WTC11 (cell line): ENCODE data around the gene BRK1. TPM values are rescaled to one million over a fixed set of nuclear protein-coding genes. Genes with fewer than 3 reads are reported as not detected.

Source experiments
- ATAC-seq: fragments of 200-7000 bp; cut with Tn5 transposase; 2 replicates; pipeline ENCODE4 v1.10.0; 2021; ENCODE audit warnings: mild to moderate bottlenecking, moderate library complexity
- CTCF ChIA-PET: fragments of 300-600 bp; sonication (Branson Sonifier 250); formaldehyde crosslinking; loops from one replicate; lab custom pipeline; 2021; ENCODE audit warnings: antibody characterized with exemption; lab: Charles Lee
- POLR2A ChIA-PET: fragments of 350-600 bp; sonication (Branson Sonifier 250); formaldehyde crosslinking; loops from one replicate; lab custom pipeline; 2021; ENCODE audit warnings: antibody characterized with exemption; lab: Charles Lee
- DNase-seq: peaks from one replicate; pipeline ENCODE4 v3.0.0; 2021; ENCODE audit warnings: low spot score
- H3K27ac Mint-ChIP-seq: 2 replicates; pipeline ENCODE4 v1.8.0; 2021; ENCODE audit warnings: mixed read lengths
- H3K27me3 Mint-ChIP-seq: 2 replicates; pipeline ENCODE4 v1.8.0; 2021; ENCODE audit warnings: low read depth, mild to moderate bottlenecking, moderate library complexity, mixed read lengths
- H3K36me3 Mint-ChIP-seq: 2 replicates; pipeline ENCODE4 v1.8.0; 2021; ENCODE audit warnings: mixed read lengths
- H3K4me1 Mint-ChIP-seq: 2 replicates; pipeline ENCODE4 v1.8.0; 2022; ENCODE audit warnings: mixed read lengths
- H3K4me3 Mint-ChIP-seq: 2 replicates; pipeline ENCODE4 v1.8.0; 2021; ENCODE audit warnings: mild to moderate bottlenecking, moderate library complexity, mixed read lengths
- H3K9me3 Mint-ChIP-seq: 2 replicates; pipeline ENCODE4 v1.8.0; 2021; ENCODE audit warnings: mixed read lengths
- AR ChIP-seq: fragments of 250-450 bp; sonication (Bioruptor Pico); IDR thresholded peaks from 2 replicates; pipeline ENCODE4 v1.9.0; 2021; ENCODE audit warnings: mild to moderate bottlenecking
- ATF1 ChIP-seq: sonication (generic); formaldehyde crosslinking; IDR thresholded peaks from 2 replicates; pipeline ENCODE4 v1.8.1; 2023; ENCODE audit warnings: mild to moderate bottlenecking, moderate library complexity, missing genetic modification reagents
- E2F1 ChIP-seq: sonication (generic); formaldehyde crosslinking; IDR thresholded peaks from 2 replicates; pipeline ENCODE4 v1.8.0; 2022; ENCODE audit warnings: mild to moderate bottlenecking, missing genetic modification reagents
- E2F5 ChIP-seq: sonication (generic); formaldehyde crosslinking; IDR thresholded peaks from 2 replicates; pipeline ENCODE4 v1.8.1; 2022; ENCODE audit warnings: mild to moderate bottlenecking, moderate library complexity, missing genetic modification reagents
- FOXJ3 ChIP-seq: sonication (generic); formaldehyde crosslinking; IDR thresholded peaks from 2 replicates; pipeline ENCODE4 v1.9.0; 2021; ENCODE audit warnings: missing genetic modification reagents, mild to moderate bottlenecking, borderline replicate concordance
- FOXP1 ChIP-seq: sonication (generic); formaldehyde crosslinking; IDR thresholded peaks from 2 replicates; pipeline ENCODE4 v1.8.0; 2022; ENCODE audit warnings: missing genetic modification reagents, mild to moderate bottlenecking, moderate library complexity, borderline replicate concordance
- GTF2I ChIP-seq: fragments of 250-450 bp; sonication (Bioruptor Pico); conservative IDR thresholded peaks from 2 replicates; pipeline ENCODE4 v1.4.0; 2021; ENCODE audit warnings: mild to moderate bottlenecking
- HMGXB4 ChIP-seq: sonication (generic); formaldehyde crosslinking; IDR thresholded peaks from 2 replicates; pipeline ENCODE4 v1.8.1; 2023; ENCODE audit warnings: mild to moderate bottlenecking, moderate library complexity, missing genetic modification reagents
- IRF2 ChIP-seq: sonication (generic); formaldehyde crosslinking; IDR thresholded peaks from 2 replicates; pipeline ENCODE4 v1.8.0; 2022; ENCODE audit warnings: low read depth, missing genetic modification reagents, borderline replicate concordance
- JAZF1 ChIP-seq: fragments of 250-450 bp; sonication (Bioruptor Pico); IDR thresholded peaks from 2 replicates; pipeline ENCODE4 v1.9.0; 2021; ENCODE audit warnings: moderate library complexity, mild to moderate bottlenecking, inconsistent platforms
- JUN ChIP-seq: sonication (generic); formaldehyde crosslinking; IDR thresholded peaks from 2 replicates; pipeline ENCODE4 v1.8.0; 2023; ENCODE audit warnings: mild to moderate bottlenecking, missing genetic modification reagents
- NFE2L1 ChIP-seq: sonication (generic); formaldehyde crosslinking; IDR thresholded peaks from 2 replicates; pipeline ENCODE4 v1.8.1; 2023; ENCODE audit warnings: missing genetic modification reagents
- NR2C2 ChIP-seq: sonication (generic); formaldehyde crosslinking; IDR thresholded peaks from 2 replicates; pipeline ENCODE4 v1.8.0; 2022; ENCODE audit warnings: mild to moderate bottlenecking, missing genetic modification reagents
- OVOL2 ChIP-seq: fragments of 250-450 bp; sonication (Bioruptor Pico); IDR thresholded peaks from 2 replicates; pipeline ENCODE4 v1.9.0; 2021; ENCODE audit warnings: mild to moderate bottlenecking, borderline replicate concordance
- SMAD3 ChIP-seq: sonication (generic); formaldehyde crosslinking; IDR thresholded peaks from 2 replicates; pipeline ENCODE4 v1.8.0; 2022; ENCODE audit warnings: missing genetic modification reagents, mild to moderate bottlenecking, borderline replicate concordance
- SP1 ChIP-seq: sonication (generic); formaldehyde crosslinking; conservative IDR thresholded peaks from 2 replicates; pipeline ENCODE4 v1.8.1; 2022; ENCODE audit warnings: missing genetic modification reagents
- TP53 ChIP-seq: sonication (generic); formaldehyde crosslinking; IDR thresholded peaks from 2 replicates; pipeline ENCODE4 v1.8.1; 2023; ENCODE audit warnings: mild to moderate bottlenecking, missing genetic modification reagents
- ZNF121 ChIP-seq: sonication (generic); formaldehyde crosslinking; IDR thresholded peaks from 2 replicates; pipeline ENCODE4 v1.8.0; 2023; ENCODE audit warnings: missing genetic modification reagents
- ZNF138 ChIP-seq: sonication (generic); formaldehyde crosslinking; conservative IDR thresholded peaks from 2 replicates; pipeline ENCODE4 v1.8.1; 2022; ENCODE audit warnings: mild to moderate bottlenecking, moderate library complexity, missing genetic modification reagents
- ZNF232 ChIP-seq: sonication (generic); formaldehyde crosslinking; IDR thresholded peaks from 2 replicates; pipeline ENCODE4 v1.8.0; 2022; ENCODE audit warnings: mild to moderate bottlenecking, missing genetic modification reagents
- ZNF396 ChIP-seq: fragments of 250-450 bp; sonication (Bioruptor Pico); IDR thresholded peaks from 2 replicates; pipeline ENCODE4 v1.8.0; 2021; ENCODE audit warnings: mild to moderate bottlenecking, moderate library complexity, borderline replicate concordance
- ZNF425 ChIP-seq: fragments of 250-450 bp; sonication (Bioruptor Pico); conservative IDR thresholded peaks from 2 replicates; pipeline ENCODE4 v1.9.0; 2021; ENCODE audit warnings: mild to moderate bottlenecking
- ZNF512 ChIP-seq: sonication (generic); formaldehyde crosslinking; IDR thresholded peaks from 2 replicates; pipeline ENCODE4 v1.8.1; 2022; ENCODE audit warnings: missing genetic modification reagents, borderline replicate concordance
- ZSCAN18 ChIP-seq: fragments of 250-450 bp; sonication (Bioruptor Pico); IDR thresholded peaks from 2 replicates; pipeline ENCODE4 v2.1.2; 2022; ENCODE audit warnings: mild to moderate bottlenecking, moderate library complexity
- total RNA-seq: library from RNA; stranded (reverse); gene quantifications from 3 replicates; pipeline ENCODE4 v1.2.3, GENCODE V29; 2021

The BRK1 gene
- total RNA-seq, 1 experiment from 2014 or later = 107 TPM

- TF ChIP-seq HMGXB4 (CRISPR knock-in tag) = no peak
- no peak for TF ChIP-seq SP1
- no peak for TF ChIP-seq NFE2L1 (CRISPR knock-in tag)
- TF ChIP-seq ZNF512 = no peak
- TF ChIP-seq GTF2I = no peak
- no peak for TF ChIP-seq E2F1 (CRISPR knock-in tag)
- TF ChIP-seq SMAD3 = no peak
- TF ChIP-seq FOXP1 (CRISPR knock-in tag) = no peak
- TF ChIP-seq NR2C2 (CRISPR knock-in tag) = no peak
- TF ChIP-seq ZNF425 (CRISPR knock-in tag) = no peak
- TF ChIP-seq OVOL2 (CRISPR knock-in tag) = no peak
- no peak for TF ChIP-seq ZNF232 (CRISPR knock-in tag)
- no peak for TF ChIP-seq AR
- no peak for TF ChIP-seq JUN (CRISPR knock-in tag)
- DNase-seq (no peak), ATAC-seq (no peak)
- Mint-ChIP-seq H3K9me3 (no peaks in the 10 kb centered on the region), H3K4me1 (peaks cover 11% of the 10 kb centered on the region), H3K4me3 (no peak overlapping the region), H3K36me3 (peaks cover 18% of the 10 kb centered on the region), H3K27ac (no peak overlapping the region), H3K27me3 (no peaks in the 10 kb centered on the region)
- ChIA-PET CTCF (no interaction called here), POLR2A (no interaction called here)
Measured at GRCh38 chr3:10119376-10119775, 3.9 kb downstream of the BRK1 start.

- Mint-ChIP-seq H3K4me3 (no peak overlapping the region), H3K36me3 (peaks cover 24% of the 10 kb centered on the region), H3K9me3 (no peaks in the 10 kb centered on the region), H3K27me3 (no peaks in the 10 kb centered on the region), H3K27ac (no peak overlapping the region), H3K4me1 (peaks cover 7% of the 10 kb centered on the region)
- CTCF ChIA-PET = no interaction called here
- POLR2A ChIA-PET = no interaction called here
- no peak for ATAC-seq
- DNase-seq = no peak
- no peak for TF ChIP-seq TP53 (CRISPR knock-in tag)
- no peak for TF ChIP-seq NFE2L1 (CRISPR knock-in tag)
- TF ChIP-seq ZNF138 (CRISPR knock-in tag) = no peak
- TF ChIP-seq ZNF396 (CRISPR knock-in tag) = no peak
- no peak for TF ChIP-seq E2F5
- no peak for TF ChIP-seq HMGXB4 (CRISPR knock-in tag)
- no peak for TF ChIP-seq ATF1 (CRISPR knock-in tag)
- no peak for TF ChIP-seq ZSCAN18 (CRISPR knock-in tag)
- TF ChIP-seq JAZF1 = no peak
- TF ChIP-seq ZNF121 = no peak
- no peak for TF ChIP-seq FOXJ3 (CRISPR knock-in tag)
- TF ChIP-seq IRF2 (CRISPR knock-in tag) = no peak
Measured at GRCh38 chr3:10121064-10121463, 5.6 kb downstream of the BRK1 start.
